ENCODE results near the gene RSBN1L.

GRCh38 chr7:77786741-77787140 lies 90.5 kb downstream of the RSBN1L start:
- no peak for TF ChIP-seq EZH2 (IDR thresholded peaks at IDR 0.05; ENCODE audit: borderline replicate concordance)
- TF ChIP-seq, protein P1, sequence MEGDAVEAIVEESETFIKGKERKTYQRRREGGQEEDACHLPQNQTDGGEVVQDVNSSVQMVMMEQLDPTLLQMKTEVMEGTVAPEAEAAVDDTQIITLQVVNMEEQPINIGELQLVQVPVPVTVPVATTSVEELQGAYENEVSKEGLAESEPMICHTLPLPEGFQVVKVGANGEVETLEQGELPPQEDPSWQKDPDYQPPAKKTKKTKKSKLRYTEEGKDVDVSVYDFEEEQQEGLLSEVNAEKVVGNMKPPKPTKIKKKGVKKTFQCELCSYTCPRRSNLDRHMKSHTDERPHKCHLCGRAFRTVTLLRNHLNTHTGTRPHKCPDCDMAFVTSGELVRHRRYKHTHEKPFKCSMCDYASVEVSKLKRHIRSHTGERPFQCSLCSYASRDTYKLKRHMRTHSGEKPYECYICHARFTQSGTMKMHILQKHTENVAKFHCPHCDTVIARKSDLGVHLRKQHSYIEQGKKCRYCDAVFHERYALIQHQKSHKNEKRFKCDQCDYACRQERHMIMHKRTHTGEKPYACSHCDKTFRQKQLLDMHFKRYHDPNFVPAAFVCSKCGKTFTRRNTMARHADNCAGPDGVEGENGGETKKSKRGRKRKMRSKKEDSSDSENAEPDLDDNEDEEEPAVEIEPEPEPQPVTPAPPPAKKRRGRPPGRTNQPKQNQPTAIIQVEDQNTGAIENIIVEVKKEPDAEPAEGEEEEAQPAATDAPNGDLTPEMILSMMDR (IDR thresholded peaks at IDR 0.05; ENCODE audit: poor library complexity): no peak
